ENCODE data around the gene ZNF444.

DNA sequence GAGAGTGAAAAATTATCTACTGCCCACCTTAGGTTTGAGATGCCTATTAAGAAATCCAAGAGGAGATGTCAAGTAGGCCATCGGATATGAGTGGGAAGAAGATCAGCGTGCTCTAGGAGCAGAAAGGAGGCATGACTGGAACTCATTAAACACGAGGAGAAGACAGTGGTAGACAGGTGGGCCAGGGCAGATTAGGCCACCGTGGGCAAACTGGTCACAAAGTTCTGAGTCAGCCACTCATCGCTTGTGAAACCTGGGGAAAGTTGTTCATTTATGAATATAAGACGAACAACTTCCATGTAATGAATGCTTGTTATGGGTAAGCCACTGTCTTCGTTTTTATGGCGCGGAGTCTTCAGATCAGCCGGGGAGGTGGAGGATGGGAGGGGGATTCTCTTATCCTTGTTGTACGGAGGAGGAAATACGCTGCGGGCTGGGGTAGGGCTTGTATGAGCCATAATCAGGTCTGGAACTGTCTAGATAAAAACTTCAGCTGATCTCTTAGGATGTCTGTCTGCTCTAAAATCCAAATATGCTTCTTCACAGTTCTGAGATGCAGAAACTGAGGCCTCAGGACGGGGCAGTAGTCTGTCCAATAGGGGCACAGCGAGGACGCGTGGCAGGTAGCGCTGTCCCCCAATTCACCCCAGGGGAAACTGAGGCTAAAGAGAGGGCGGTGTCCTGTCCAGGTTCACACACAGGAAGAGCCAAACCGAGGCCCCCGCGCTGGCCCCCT lies 1.1 kb upstream of the ZNF444 start:
- TF ChIP-seq, protein P1, sequence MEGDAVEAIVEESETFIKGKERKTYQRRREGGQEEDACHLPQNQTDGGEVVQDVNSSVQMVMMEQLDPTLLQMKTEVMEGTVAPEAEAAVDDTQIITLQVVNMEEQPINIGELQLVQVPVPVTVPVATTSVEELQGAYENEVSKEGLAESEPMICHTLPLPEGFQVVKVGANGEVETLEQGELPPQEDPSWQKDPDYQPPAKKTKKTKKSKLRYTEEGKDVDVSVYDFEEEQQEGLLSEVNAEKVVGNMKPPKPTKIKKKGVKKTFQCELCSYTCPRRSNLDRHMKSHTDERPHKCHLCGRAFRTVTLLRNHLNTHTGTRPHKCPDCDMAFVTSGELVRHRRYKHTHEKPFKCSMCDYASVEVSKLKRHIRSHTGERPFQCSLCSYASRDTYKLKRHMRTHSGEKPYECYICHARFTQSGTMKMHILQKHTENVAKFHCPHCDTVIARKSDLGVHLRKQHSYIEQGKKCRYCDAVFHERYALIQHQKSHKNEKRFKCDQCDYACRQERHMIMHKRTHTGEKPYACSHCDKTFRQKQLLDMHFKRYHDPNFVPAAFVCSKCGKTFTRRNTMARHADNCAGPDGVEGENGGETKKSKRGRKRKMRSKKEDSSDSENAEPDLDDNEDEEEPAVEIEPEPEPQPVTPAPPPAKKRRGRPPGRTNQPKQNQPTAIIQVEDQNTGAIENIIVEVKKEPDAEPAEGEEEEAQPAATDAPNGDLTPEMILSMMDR (IDR thresholded peaks at IDR 0.05): no peak
- TF ChIP-seq POLR2AphosphoS5 (IDR thresholded peaks at IDR 0.05): no peak

Measured in sigmoid colon (tissue), 4 donors.